ENCODE data around the gene LRMDA. TPM values are rescaled to one million over a fixed set of nuclear protein-coding genes. Genes with fewer than 3 reads are reported as not detected.

The LRMDA gene
- total RNA-seq, 3 donors from 2014 or later (not counting 1 experiment from before 2014, with no cell fraction given): 1.4 to 2.4 (median 2.1) TPM

GRCh38 chr10:75841266-75841665, 409.8 kb downstream of the LRMDA start:
- Mint-ChIP-seq H3K4me3 (no peak overlapping the region), H3K4me1 (no peaks in the 10 kb centered on the region), H3K9me3 (no peaks in the 10 kb centered on the region), H3K36me3 (no peaks in the 10 kb centered on the region), H3K27me3 (ENCODE audit: low read depth in 2 of 2) (peaks cover 0 to 6% of the 10 kb centered on the region in 2 donors), H3K27ac (no peak overlapping the region)
- no peak for TF ChIP-seq CTCF (IDR thresholded peaks at IDR 0.05)
- Histone ChIP-seq H3K27me3 (ENCODE audit: control insufficient read depth, insufficient read depth, low read length) (no peaks in the 10 kb centered on the region), H3K36me3 (ENCODE audit: control insufficient read depth, insufficient read depth, low read length) (no peaks in the 10 kb centered on the region), H3K27ac (ENCODE audit: low read length) (no peak overlapping the region), H3K4me3 (ENCODE audit: low read length) (no peak overlapping the region), H3K9me3 (ENCODE audit: control insufficient read depth, insufficient read depth, low read length) (no peaks in the 10 kb centered on the region), H3K4me1 (ENCODE audit: control insufficient read depth, insufficient read depth, low read length) (no peaks in the 10 kb centered on the region)
- DNase-seq: no peak
- intact Hi-C loops (cut with micrococcal nuclease): no loop called here
- 97% methylated on average over 3 of the region's 3 CpGs for WGBS (ENCODE audit: insufficient coverage)
- ATAC-seq: no peak

DNA sequence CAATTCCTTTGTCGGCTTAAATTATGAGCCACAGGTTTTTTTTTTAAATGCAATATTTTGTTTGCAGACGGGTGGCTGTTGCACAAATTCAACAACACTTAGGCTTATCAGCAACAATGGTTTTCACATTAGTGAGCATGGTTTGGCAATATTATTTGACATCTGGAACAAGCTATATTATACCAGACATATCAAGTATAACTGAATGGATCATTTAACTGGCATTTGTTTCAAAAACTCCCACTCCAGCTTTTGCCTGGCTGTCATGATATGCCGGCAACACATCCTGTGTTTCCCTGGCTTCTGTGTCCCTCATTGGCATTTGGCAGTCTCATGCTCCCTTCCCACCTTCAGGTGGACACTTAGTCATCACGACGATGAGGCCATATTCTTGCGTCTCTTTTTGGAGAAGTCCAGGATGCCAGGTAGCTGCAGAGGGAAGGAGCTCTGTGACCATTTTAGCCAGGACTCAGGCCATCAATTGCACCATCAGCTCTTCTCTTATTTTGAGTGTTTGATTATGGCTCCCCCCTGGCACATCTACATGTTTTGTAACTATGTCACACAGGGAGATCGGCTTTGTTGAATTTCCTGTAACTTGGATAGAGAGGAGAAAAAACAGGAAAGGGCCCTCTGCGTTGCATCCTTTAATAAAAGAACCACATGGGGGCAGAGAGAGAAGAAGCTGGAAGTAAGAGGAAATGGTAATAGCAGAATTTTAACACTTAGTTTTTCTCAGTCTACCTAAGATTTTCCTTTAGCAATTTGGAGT, 413.9 kb downstream of the LRMDA start:
- Mint-ChIP-seq H3K4me3 (no peak overlapping the region), H3K27ac (no peak overlapping the region), H3K27me3 (ENCODE audit: low read depth in 2 of 2) (peaks cover 0 to 3% of the 10 kb centered on the region in 2 donors), H3K9me3 (no peaks in the 10 kb centered on the region), H3K4me1 (no peaks in the 10 kb centered on the region), H3K36me3 (no peaks in the 10 kb centered on the region)
- WGBS (ENCODE audit: insufficient coverage): 73% methylated on average over 5 of the region's 8 CpGs
- Histone ChIP-seq H3K27me3 (ENCODE audit: control insufficient read depth, insufficient read depth, low read length) (no peaks in the 10 kb centered on the region), H3K27ac (ENCODE audit: low read length) (no peak overlapping the region), H3K36me3 (ENCODE audit: control insufficient read depth, insufficient read depth, low read length) (no peaks in the 10 kb centered on the region), H3K4me1 (ENCODE audit: control insufficient read depth, insufficient read depth, low read length) (no peaks in the 10 kb centered on the region), H3K4me3 (ENCODE audit: low read length) (no peak overlapping the region), H3K9me3 (ENCODE audit: control insufficient read depth, insufficient read depth, low read length) (no peaks in the 10 kb centered on the region)
- TF ChIP-seq CTCF (IDR thresholded peaks at IDR 0.05): no peak
- intact Hi-C loops (cut with micrococcal nuclease): no loop called here
- DNase-seq (no peak), ATAC-seq (no peak)

DNA sequence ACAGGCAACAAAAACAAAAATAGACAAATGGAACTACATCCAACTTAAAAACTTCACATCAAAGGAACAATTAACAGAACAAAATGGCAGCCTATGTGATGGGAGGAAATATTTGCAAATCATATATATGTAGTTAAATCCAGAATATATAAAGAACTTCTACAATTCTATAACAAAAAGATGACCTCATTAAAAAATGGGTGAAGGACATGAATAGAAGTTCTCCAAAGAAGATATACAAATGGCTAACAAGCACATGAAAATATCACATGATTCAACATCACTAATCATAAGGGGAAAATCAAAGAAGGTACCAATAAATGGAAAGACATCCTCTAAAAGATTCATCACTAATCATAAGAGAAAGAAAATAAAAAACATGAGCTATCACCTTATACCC, 416.1 kb downstream of the LRMDA start:
- no peak for TF ChIP-seq CTCF (IDR thresholded peaks at IDR 0.05)
- H3K27ac Mint-ChIP-seq: no peak overlapping the region

More for the DNA sequence above, 416.1 kb downstream of the LRMDA start:
- no peaks in the 10 kb centered on the region for H3K36me3 ChIP-seq (ENCODE audit: control insufficient read depth, insufficient read depth, low read length)
- Mint-ChIP-seq H3K4me1 (no peaks in the 10 kb centered on the region), H3K4me3 (no peak overlapping the region), H3K9me3 (no peaks in the 10 kb centered on the region), H3K27me3 (ENCODE audit: low read depth in 2 of 2) (peaks cover 0 to 3% of the 10 kb centered on the region in 2 donors), H3K36me3 (no peaks in the 10 kb centered on the region)
- H3K27ac ChIP-seq (ENCODE audit: low read length): no peak overlapping the region
- H3K4me1 ChIP-seq (ENCODE audit: control insufficient read depth, insufficient read depth, low read length): no peaks in the 10 kb centered on the region
- intact Hi-C loops (cut with micrococcal nuclease): no loop called here
- H3K4me3 ChIP-seq (ENCODE audit: low read length): no peak overlapping the region
- H3K27me3 ChIP-seq (ENCODE audit: control insufficient read depth, insufficient read depth, low read length): no peaks in the 10 kb centered on the region
- ATAC-seq (no peak), DNase-seq (no peak)
- no peaks in the 10 kb centered on the region for H3K9me3 ChIP-seq (ENCODE audit: control insufficient read depth, insufficient read depth, low read length)

Measured in natural killer cell (primary cell).